K562 (cell line): ENCODE data around the gene ERCC4. TPM values are rescaled to one million over a fixed set of nuclear protein-coding genes. Genes with fewer than 3 reads are reported as not detected.

Experiments used
- ATAC-seq: fragments of 200-7000 bp; cut with Tn5 transposase; 3 replicates; pipeline ENCODE4 v1.9.1; 2020; ENCODE audit warnings: moderate library complexity
- BruUV-seq: library from RNA; stranded (reverse); fragments of 400-500 nt; replicated peaks from 2 replicates; lab custom pipeline; 2021; lab: Mats Ljungman, UMichigan
- CTCF ChIA-PET: fragments of 300-600 bp; formaldehyde crosslinking; extraction: SDS; loops from one replicate; lab custom pipeline; 2021; ENCODE audit warnings: low intra/inter-chr PET ratio; lab: Yijun Ruan, JAX
- POLR2A ChIA-PET: fragments of 300-600, 350-650 bp; sonication (Branson Sonifier 250); formaldehyde crosslinking; extraction: SDS; loops from one replicate; lab custom pipeline; 2021; ENCODE audit warnings: antibody characterized with exemption, inconsistent platforms; lab: Yijun Ruan, JAX
- DNase-seq, 4 experiments: peaks; one replicate each; pipeline versions ENCODE4 v3.0.0 to v3.0.0-alpha.2; 2011 to 2018; ENCODE audit warnings: low spot score in 3 of 4, mixed read lengths in 3 of 4; ENCODE audit errors: extremely low read depth in 1 of 4
- FAIRE-seq: peaks from 2 replicates; lab custom pipeline; 2011; peaks lifted over from hg19 to GRCh38; lab: Jason Lieb, UNC
- H2AFZ ChIP-seq: 2 replicates; pipeline ENCODE4 v1.6.0; 2011; ENCODE audit warnings: low read depth, low read length, control low read depth, inconsistent platforms
- H3K27ac ChIP-seq: fragments of 200-600 bp; 3 replicates; pipeline ENCODE4 v1.8.0; 2011; ENCODE audit warnings: low read depth, mild to moderate bottlenecking, control low read depth, inconsistent platforms, low read length, moderate library complexity, mixed read lengths; ENCODE audit errors: extremely low read depth
- H3K27me3 ChIP-seq, 2 experiments: fragments of 300-600 bp in 1 of 2; 2 replicates in 1 of 2; 3 replicates in 1 of 2; pipeline versions ENCODE4 v1.6.0 to v1.8.0; 2011; ENCODE audit warnings: inconsistent platforms in 2 of 2, low read length in 2 of 2, mild to moderate bottlenecking in 1 of 2, mixed read lengths in 1 of 2, moderate library complexity in 1 of 2; ENCODE audit not compliant: control insufficient read depth in 2 of 2, insufficient read depth in 2 of 2
- H3K36me3 ChIP-seq: fragments of 300-600 bp; 3 replicates; pipeline ENCODE4 v1.8.0; 2011; ENCODE audit warnings: mild to moderate bottlenecking, low read length, inconsistent platforms; ENCODE audit not compliant: control insufficient read depth, insufficient read depth
- H3K4me1 ChIP-seq, 2 experiments: fragments of 200-600 bp in 1 of 2; replicated peaks in 1 of 2; 2 replicates in 1 of 2; 3 replicates in 1 of 2; pipeline versions ENCODE4 v1.5.1 to v1.8.0; 2011; ENCODE audit warnings: inconsistent platforms in 2 of 2, low read length in 2 of 2, mild to moderate bottlenecking in 1 of 2, mixed read lengths in 1 of 2, moderate library complexity in 1 of 2; ENCODE audit not compliant: control insufficient read depth in 2 of 2, insufficient read depth in 2 of 2
- H3K4me2 ChIP-seq: 2 replicates; pipeline ENCODE4 v1.6.1; 2011; ENCODE audit warnings: low read length, control low read depth, inconsistent platforms, mixed read lengths; ENCODE audit not compliant: insufficient read depth
- H3K4me3 ChIP-seq: fragments of 200-600 bp; sonication (generic), shearing (Covaris generic); 2 replicates; pipeline ENCODE4 v1.5.1; 2016; ENCODE audit warnings: control low read depth, inconsistent platforms
- H3K79me2 ChIP-seq: fragments of 200-600 bp; 3 replicates; pipeline ENCODE4 v1.8.0; 2011; ENCODE audit warnings: low read length, inconsistent platforms; ENCODE audit not compliant: control insufficient read depth, insufficient read depth
- H3K9ac ChIP-seq, 2 experiments: 2 replicates each; pipeline versions ENCODE4 v1.6.0 to v1.6.1; 2011; ENCODE audit warnings: low read depth in 2 of 2, low read length in 2 of 2, control low read depth in 1 of 2, inconsistent platforms in 1 of 2, mild to moderate bottlenecking in 1 of 2, mixed read lengths in 1 of 2; ENCODE audit not compliant: insufficient read depth in 1 of 2
- H3K9me1 ChIP-seq: one replicate; pipeline ENCODE4 v1.6.0; 2011; ENCODE audit warnings: inconsistent platforms, mild to moderate bottlenecking, low read length, moderate library complexity; ENCODE audit not compliant: control insufficient read depth, insufficient read depth
- H3K9me3 ChIP-seq: replicated peaks from 2 replicates; pipeline ENCODE4 v1.5.1; 2011; ENCODE audit warnings: low read depth, low read length, inconsistent platforms; ENCODE audit not compliant: control insufficient read depth, insufficient read depth
- H4K20me1 ChIP-seq: replicated peaks from 2 replicates; pipeline ENCODE4 v1.6.1; 2011; ENCODE audit warnings: low read length, inconsistent platforms, mixed read lengths; ENCODE audit not compliant: control insufficient read depth, insufficient read depth
- ATF1 ChIP-seq, 2 experiments: fragments of 450-650 bp in 1 of 2; IDR thresholded peaks; 2 replicates each; pipeline ENCODE4 v1.6.1; 2016; ENCODE audit warnings: missing compliant biosample characterization in 1 of 2, missing genetic modification characterization in 1 of 2
- C11orf30 ChIP-seq: fragments of 450-650 bp; IDR thresholded peaks from 2 replicates; pipeline ENCODE4 v1.6.1; 2016; ENCODE audit warnings: low read depth, mild to moderate bottlenecking
- CBX2 ChIP-seq: fragments of 200-600 bp; sonication (generic); IDR thresholded peaks from one replicate; pipeline ENCODE4 v1.6.1; 2012; ENCODE audit warnings: mild to moderate bottlenecking, low read length, inconsistent platforms; ENCODE audit not compliant: insufficient read depth, poor library complexity, severe bottlenecking
- CREB1 ChIP-seq, 2 experiments: sonication (generic) in 1 of 2; formaldehyde crosslinking in 1 of 2; IDR thresholded peaks; 2 replicates each; pipeline versions ENCODE4 v1.6.1 to v1.8.0; 2012 to 2022; ENCODE audit warnings: inconsistent platforms in 1 of 2, mild to moderate bottlenecking in 1 of 2, missing genetic modification reagents in 1 of 2, moderate library complexity in 1 of 2
- CREM ChIP-seq: IDR thresholded peaks from 2 replicates; pipeline ENCODE4 v1.6.1; 2014; ENCODE audit warnings: antibody characterized with exemption, low read depth
- FOXA3 ChIP-seq, 2 experiments: fragments of 450-650 bp in 1 of 2; sonication (generic) in 1 of 2; formaldehyde crosslinking; IDR thresholded peaks in 1 of 2; conservative IDR thresholded peaks in 1 of 2; 2 replicates each; pipeline versions ENCODE4 v1.4.0 to v1.8.0; 2020 to 2022; ENCODE audit warnings: mild to moderate bottlenecking in 2 of 2, missing genetic modification reagents in 1 of 2
- FOXP4 ChIP-seq: sonication (generic); formaldehyde crosslinking; IDR thresholded peaks from 2 replicates; pipeline ENCODE4 v1.8.0; 2022; ENCODE audit warnings: mild to moderate bottlenecking, missing genetic modification reagents, borderline replicate concordance
- MAFF ChIP-seq: IDR thresholded peaks from 2 replicates; pipeline ENCODE4 v1.6.1; 2012; ENCODE audit warnings: low read length, improper control_type of control experiment
- MAFK ChIP-seq: IDR thresholded peaks from 2 replicates; pipeline ENCODE4 v1.6.1; 2011; ENCODE audit warnings: low read length, improper control_type of control experiment
- MEIS2 ChIP-seq: fragments of 450-650 bp; IDR thresholded peaks from 2 replicates; pipeline ENCODE4 v1.6.1; 2014; ENCODE audit warnings: mild to moderate bottlenecking; ENCODE audit not compliant: partially characterized antibody
- NFYB ChIP-seq: IDR thresholded peaks from 2 replicates; pipeline ENCODE4 v1.6.1; 2011; ENCODE audit warnings: mild to moderate bottlenecking, moderate library complexity; ENCODE audit not compliant: insufficient read length; ENCODE audit errors: extremely low read depth
- SNRNP70 ChIP-seq: fragments of 200-400 bp; formaldehyde crosslinking; optimal IDR thresholded peaks from 2 replicates; pipeline ENCODE3; 2017; ENCODE audit warnings: low read depth, low read length
- ZNF316 ChIP-seq: fragments of 450-650 bp; IDR thresholded peaks from 2 replicates; pipeline ENCODE4 v1.6.1; 2016
- WGBS: fragments of 100-300 bp; shearing (Covaris generic); methylation state at CpG from one replicate; pipeline ENCODE4 v1.1.6; 2016; ENCODE audit warnings: low coverage, mixed read lengths; ENCODE audit not compliant: insufficient coverage; ENCODE audit errors: missing lambda C conversion rate; 5-methylcytosine and 5-hydroxymethylcytosine counted together
- in situ Hi-C: fragments of 300-500 bp; cut with MboI; formaldehyde crosslinking; loops from 4 replicates; pipeline ENCODE4 v1.15.0; 2018; ENCODE audit warnings: inconsistent platforms, mixed read lengths
- intact Hi-C: fragments of 100-400 bp; cut with micrococcal nuclease; formaldehyde crosslinking; loops from 2 replicates; pipeline ENCODE4 v1.14.2; 2022
- polyA plus RNA-seq, 8 experiments: library from polyadenylated mRNA; depleted of rRNA in 4 of 8; stranded (reverse) in 5 of 8; unstranded in 3 of 8; fragments of >200 nt; fragmentation: Nextera tagmentation in 2 of 8; fragmentation: Illumina TruSeq in 1 of 8; extraction: Ambion mirVana in 2 of 8; extraction: Trizol in 1 of 8; gene quantifications; 2 replicates each; pipeline versions ENCODE4 v1.2.1 to v1.2.3, GENCODE V29; 2011 to 2014; ENCODE audit warnings: inconsistent platforms in 1 of 8, missing spikeins in 1 of 8
- total RNA-seq, 7 experiments: library from RNA; depleted of rRNA in 6 of 7; stranded (reverse); fragments of >200 nt in 6 of 7; fragmentation: Illumina TruSeq in 2 of 7; extraction: Trizol in 2 of 7; gene quantifications; 2 replicates each; pipeline versions ENCODE4 v1.2.1 to v1.2.3, GENCODE V29; 2011 to 2021; ENCODE audit warnings: low replicate concordance in 1 of 7
- TF ChIP-seq, protein P1 (sequence below), 2 experiments: fragments of 150-350 bp in 1 of 2; IDR thresholded peaks; 2 replicates each; pipeline ENCODE4 v1.6.1; 2012 to 2016; ENCODE audit warnings: low read depth in 2 of 2, low read length in 2 of 2, mild to moderate bottlenecking in 1 of 2, moderate library complexity in 1 of 2
- TF ChIP-seq, protein P2 (sequence below): fragments of 450-650 bp; IDR thresholded peaks from 2 replicates; pipeline ENCODE4 v1.6.1; 2016

ERCC4 gene
- total and polyA plus RNA-seq, 9 of the 15 experiments (the other 6 are each of a cell fraction or from before 2014, with no cell fraction given), result 3.7 to 10.5 (median 6.0) TPM

- no peak overlapping the region for H3K4me3 ChIP-seq
- in situ Hi-C loops, result no loop called here
- TF ChIP-seq CBX2, result no peak
- TF ChIP-seq C11orf30, result peak; percentile 69
- 0 out of 2 replicates have a peak, but pooled peaks have one; percentile 16 for TF ChIP-seq MAFF
- peak; percentile 85 for TF ChIP-seq CREM
- peak; percentile 78 for TF ChIP-seq CREB1 (IDR thresholded peaks at IDR 0.05)
- TF ChIP-seq CREB1 (CRISPR knock-in tag; IDR thresholded peaks at IDR 0.05), result 0 out of 2 replicates have a peak, but pooled peaks have one; percentile 27
- TF ChIP-seq MEIS2, result peak; percentile 60
- 0 out of 2 replicates have a peak, but pooled peaks have one; percentile 30 for TF ChIP-seq MAFK
- TF ChIP-seq, protein P1, sequence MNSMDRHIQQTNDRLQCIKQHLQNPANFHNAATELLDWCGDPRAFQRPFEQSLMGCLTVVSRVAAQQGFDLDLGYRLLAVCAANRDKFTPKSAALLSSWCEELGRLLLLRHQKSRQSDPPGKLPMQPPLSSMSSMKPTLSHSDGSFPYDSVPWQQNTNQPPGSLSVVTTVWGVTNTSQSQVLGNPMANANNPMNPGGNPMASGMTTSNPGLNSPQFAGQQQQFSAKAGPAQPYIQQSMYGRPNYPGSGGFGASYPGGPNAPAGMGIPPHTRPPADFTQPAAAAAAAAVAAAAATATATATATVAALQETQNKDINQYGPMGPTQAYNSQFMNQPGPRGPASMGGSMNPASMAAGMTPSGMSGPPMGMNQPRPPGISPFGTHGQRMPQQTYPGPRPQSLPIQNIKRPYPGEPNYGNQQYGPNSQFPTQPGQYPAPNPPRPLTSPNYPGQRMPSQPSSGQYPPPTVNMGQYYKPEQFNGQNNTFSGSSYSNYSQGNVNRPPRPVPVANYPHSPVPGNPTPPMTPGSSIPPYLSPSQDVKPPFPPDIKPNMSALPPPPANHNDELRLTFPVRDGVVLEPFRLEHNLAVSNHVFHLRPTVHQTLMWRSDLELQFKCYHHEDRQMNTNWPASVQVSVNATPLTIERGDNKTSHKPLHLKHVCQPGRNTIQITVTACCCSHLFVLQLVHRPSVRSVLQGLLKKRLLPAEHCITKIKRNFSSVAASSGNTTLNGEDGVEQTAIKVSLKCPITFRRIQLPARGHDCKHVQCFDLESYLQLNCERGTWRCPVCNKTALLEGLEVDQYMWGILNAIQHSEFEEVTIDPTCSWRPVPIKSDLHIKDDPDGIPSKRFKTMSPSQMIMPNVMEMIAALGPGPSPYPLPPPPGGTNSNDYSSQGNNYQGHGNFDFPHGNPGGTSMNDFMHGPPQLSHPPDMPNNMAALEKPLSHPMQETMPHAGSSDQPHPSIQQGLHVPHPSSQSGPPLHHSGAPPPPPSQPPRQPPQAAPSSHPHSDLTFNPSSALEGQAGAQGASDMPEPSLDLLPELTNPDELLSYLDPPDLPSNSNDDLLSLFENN (IDR thresholded peaks at IDR 0.05; ENCODE audit: low read depth in 2 of 2, low read length in 2 of 2), result no peak
- peak; percentile 84 for TF ChIP-seq ZNF316
- TF ChIP-seq ATF1 (CRISPR knock-in tag; IDR thresholded peaks at IDR 0.05), result no peak
- TF ChIP-seq ATF1 (tag; IDR thresholded peaks at IDR 0.05), result peak; percentile 61
- TF ChIP-seq FOXA3 (CRISPR knock-in tag; conservative IDR thresholded peaks at IDR 0.05 in 1 of 2, IDR thresholded peaks at IDR 0.05 in 1 of 2), result no peak
- peak; percentile 40 for TF ChIP-seq NFYB
- TF ChIP-seq FOXP4 (CRISPR knock-in tag), result no peak
- TF ChIP-seq, protein P2, sequence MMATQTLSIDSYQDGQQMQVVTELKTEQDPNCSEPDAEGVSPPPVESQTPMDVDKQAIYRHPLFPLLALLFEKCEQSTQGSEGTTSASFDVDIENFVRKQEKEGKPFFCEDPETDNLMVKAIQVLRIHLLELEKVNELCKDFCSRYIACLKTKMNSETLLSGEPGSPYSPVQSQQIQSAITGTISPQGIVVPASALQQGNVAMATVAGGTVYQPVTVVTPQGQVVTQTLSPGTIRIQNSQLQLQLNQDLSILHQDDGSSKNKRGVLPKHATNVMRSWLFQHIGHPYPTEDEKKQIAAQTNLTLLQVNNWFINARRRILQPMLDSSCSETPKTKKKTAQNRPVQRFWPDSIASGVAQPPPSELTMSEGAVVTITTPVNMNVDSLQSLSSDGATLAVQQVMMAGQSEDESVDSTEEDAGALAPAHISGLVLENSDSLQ, result peak; percentile 66
- TF ChIP-seq SNRNP70, result no peak
- no peak for FAIRE-seq
- no peaks in the 10 kb centered on the region for H3K36me3 ChIP-seq
- no peaks in the 10 kb centered on the region for H4K20me1 ChIP-seq
- ChIA-PET POLR2A (interaction anchor here (0.6 kb wide), 1 partner anchor 33 kb away, joined by 3 read pairs; no protein-coding TSS in a partner anchor), CTCF (no interaction called here)
- no TSS peak for BruUV-seq
- H2AFZ ChIP-seq, result no peak overlapping the region
- no peaks in the 10 kb centered on the region for H3K79me2 ChIP-seq
- ATAC-seq, result peak; percentile 51
- H3K27me3 ChIP-seq, result peaks cover 3 to 6% of the 10 kb centered on the region in 2 experiments; a peak in 3 of 5 replicates
- intact Hi-C loops, result loop anchor here (10.0 kb wide), 1 partner anchor 78 kb away; no protein-coding TSS in a partner anchor
- H3K9me1 ChIP-seq, result no peaks in the 10 kb centered on the region
- H3K27ac ChIP-seq, result no peak overlapping the region
- DNase-seq, result peak in 1 of 4 experiments; percentile 11
- no peak overlapping the region for H3K9ac ChIP-seq
- H3K9me3 ChIP-seq, result no peaks in the 10 kb centered on the region; the same call in 1 of the 2 replicates
- no peak overlapping the region for H3K4me2 ChIP-seq
- no peaks in the 10 kb centered on the region for H3K4me1 ChIP-seq
- 16% methylated on average over 6 of the region's 6 CpGs for WGBS
These were observed 57.2 kb downstream of the ERCC4 start for GRCh38 chr16:13977177-13977576.
